Subcutaneous preadipocyte (primary cell): ENCODE results near the gene TFPI. TPM values are rescaled to one million over a fixed set of nuclear protein-coding genes. Genes with fewer than 3 reads are reported as not detected.

Experiments used
- small RNA-seq: library from RNA; depleted of rRNA; stranded (forward); fragments of <200 nt; gene quantifications from one replicate; pipeline ENCODE3, GENCODE V24; 2012
- total RNA-seq: library from RNA; depleted of rRNA; stranded (reverse); fragments of >200 nt; gene quantifications from 2 replicates; pipeline ENCODE4 v1.2.3, GENCODE V29; 2012

TFPI gene
- 274 and 337 TPM in 2 replicates for total RNA-seq

DNA sequence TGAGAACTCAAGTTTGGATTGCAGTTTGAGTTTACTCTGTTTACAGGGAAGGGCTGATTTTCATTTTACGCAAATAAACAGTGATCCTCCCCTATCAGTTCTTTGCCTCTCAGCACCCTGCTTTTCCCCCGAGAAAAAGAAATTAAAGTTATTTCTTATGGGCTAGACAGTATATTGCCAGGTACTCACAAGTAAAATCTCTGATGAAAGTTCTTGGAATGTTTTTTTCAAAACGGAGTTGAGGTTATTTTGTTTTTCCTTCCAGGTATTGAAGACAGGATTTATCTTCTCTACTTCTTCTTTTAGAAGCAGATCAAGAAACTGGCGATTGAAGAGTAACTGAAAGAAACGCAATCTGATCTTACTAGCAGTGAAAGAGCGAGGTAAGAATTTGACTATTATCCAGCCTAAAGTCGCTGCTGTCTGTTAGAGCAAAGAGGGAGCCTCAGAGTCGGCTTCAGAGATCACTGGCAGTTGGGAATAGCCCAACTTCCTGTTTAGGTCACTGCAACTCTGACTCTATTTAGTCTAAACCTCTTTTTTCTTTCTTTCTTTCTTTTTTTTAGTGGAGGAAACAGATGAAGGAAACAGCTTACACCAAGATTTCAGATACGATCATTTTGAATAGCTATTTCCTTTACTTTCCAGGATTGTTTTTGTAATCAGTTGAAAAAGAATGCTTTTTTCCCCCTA, at the start of gene TFPI:
Gene TFPI (minus strand): TSS at position 425 of the 693 bp plus-strand sequence. CDS start 50,667 bp downstream, outside the sequence.

Small RNAs within 50 kb of the gene (small RNA-seq; reads per million reads assigned to genes)
- not detected for gene GAPDHP59

Other genes with a start within 250 kb of the TFPI start
- 1.1 and 2.3 TPM in 2 replicates for gene CALCRL, start 106.2 kb downstream of the TFPI start, total RNA-seq